HepG2 (cell line): ENCODE data around the gene WWC2. TPM values are rescaled to one million over a fixed set of nuclear protein-coding genes. Genes with fewer than 3 reads are reported as not detected.

Experiments used
- CEBPG ChIP-seq: IDR thresholded peaks from 2 replicates; pipeline ENCODE4 v1.6.1; 2016
- IRF2 ChIP-seq: IDR thresholded peaks from 2 replicates; pipeline ENCODE4 v1.6.1; 2018; ENCODE audit warnings: missing genetic modification reagents, missing compliant biosample characterization
- JUNB ChIP-seq: sonication (generic); formaldehyde crosslinking; IDR thresholded peaks from 2 replicates; pipeline ENCODE4 v1.8.0; 2022; ENCODE audit warnings: missing genetic modification reagents, mild to moderate bottlenecking, borderline replicate concordance
- MTA1 ChIP-seq: sonication (generic); formaldehyde crosslinking; IDR thresholded peaks from 2 replicates; pipeline ENCODE4 v1.4.0; 2020; ENCODE audit warnings: missing genetic modification reagents, mild to moderate bottlenecking, borderline replicate concordance
- THYN1 ChIP-seq: sonication (generic); formaldehyde crosslinking; IDR thresholded peaks from 2 replicates; pipeline ENCODE4 v1.8.1; 2023; ENCODE audit warnings: low read depth, mild to moderate bottlenecking, moderate library complexity, missing genetic modification reagents, borderline replicate concordance
- ZNF160 ChIP-seq: sonication (generic); formaldehyde crosslinking; IDR thresholded peaks from 2 replicates; pipeline ENCODE4 v1.8.0; 2022; ENCODE audit warnings: mild to moderate bottlenecking, inconsistent platforms, missing genetic modification reagents
- ZNF180 ChIP-seq: sonication (generic); formaldehyde crosslinking; IDR thresholded peaks from 2 replicates; pipeline ENCODE4 v1.4.0; 2020; ENCODE audit warnings: low read depth, missing genetic modification reagents, borderline replicate concordance
- ZNF652 ChIP-seq: IDR thresholded peaks from 2 replicates; pipeline ENCODE4 v1.6.1; 2016; ENCODE audit warnings: low read depth, borderline replicate concordance
- ZNF782 ChIP-seq: sonication (generic); formaldehyde crosslinking; IDR thresholded peaks from 2 replicates; pipeline ENCODE4 v1.4.0; 2020; ENCODE audit warnings: missing genetic modification reagents, mild to moderate bottlenecking, borderline replicate concordance
- polyA plus RNA-seq, 8 experiments: library from polyadenylated mRNA; depleted of rRNA in 3 of 8; stranded (reverse) in 7 of 8; unstranded in 1 of 8; fragments of >200 nt; fragmentation: Illumina TruSeq in 4 of 8; extraction: Trizol in 4 of 8; gene quantifications; 2 replicates each; pipeline versions ENCODE4 v1.2.1 to v1.2.3, GENCODE V29; 2011 to 2016; ENCODE audit warnings: low read depth in 4 of 8, missing spikeins in 1 of 8, mixed read lengths in 1 of 8; ENCODE audit not compliant: insufficient read depth in 1 of 8
- total RNA-seq, 5 experiments: library from RNA; depleted of rRNA; stranded (reverse); fragments of >200 nt; fragmentation: Illumina TruSeq; extraction: Trizol; gene quantifications; 2 replicates each; pipeline ENCODE4 v1.2.3, GENCODE V29; 2016; ENCODE audit warnings: low read depth in 1 of 5
- TF ChIP-seq, protein P1 (sequence below): sonication (generic); formaldehyde crosslinking; IDR thresholded peaks from 2 replicates; pipeline ENCODE4 v1.5.0; 2020; ENCODE audit warnings: mild to moderate bottlenecking, missing genetic modification reagents
- TF ChIP-seq, protein P2 (sequence below): sonication (generic); formaldehyde crosslinking; IDR thresholded peaks from 2 replicates; pipeline ENCODE4 v1.8.0; 2022; ENCODE audit warnings: missing genetic modification reagents, mild to moderate bottlenecking, moderate library complexity, borderline replicate concordance
- TF ChIP-seq, protein P3 (sequence below): IDR thresholded peaks from 2 replicates; pipeline ENCODE4 v1.6.1; 2016; ENCODE audit warnings: low read depth, missing genetic modification reagents, missing compliant biosample characterization
- TF ChIP-seq, protein P4 (sequence below): IDR thresholded peaks from 2 replicates; pipeline ENCODE4 v1.6.1; 2018; ENCODE audit warnings: missing genetic modification reagents
- TF ChIP-seq, protein P5 (sequence below): IDR thresholded peaks from 2 replicates; pipeline ENCODE4 v1.6.1; 2016; ENCODE audit warnings: mild to moderate bottlenecking

The WWC2 gene
- total and polyA plus RNA-seq, 2 of the 13 experiments (the other 11 are each of a cell fraction or from before 2014, with no cell fraction given) = 40.0 to 50.1 TPM

DNA sequence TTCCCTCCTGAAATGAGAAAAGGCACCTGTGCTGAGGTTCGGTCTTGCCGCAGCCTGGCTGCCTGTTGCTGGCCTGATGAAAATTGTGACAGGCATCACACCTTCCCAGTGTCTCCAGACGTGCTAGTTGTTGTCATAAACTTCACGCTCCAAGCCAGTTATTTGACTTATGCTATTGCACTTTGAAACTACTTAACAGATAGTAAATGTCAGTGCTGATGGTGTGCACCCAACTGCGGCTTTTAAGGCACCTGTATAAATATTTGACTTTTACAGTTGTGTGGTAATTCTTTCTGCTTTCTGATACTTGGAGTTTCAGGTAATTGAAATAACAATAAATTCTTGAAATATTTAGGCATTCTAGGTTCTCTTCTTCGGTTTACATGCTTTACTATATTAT lies 1.8 kb downstream of the WWC2 start (continued):
- TF ChIP-seq, protein P1, sequence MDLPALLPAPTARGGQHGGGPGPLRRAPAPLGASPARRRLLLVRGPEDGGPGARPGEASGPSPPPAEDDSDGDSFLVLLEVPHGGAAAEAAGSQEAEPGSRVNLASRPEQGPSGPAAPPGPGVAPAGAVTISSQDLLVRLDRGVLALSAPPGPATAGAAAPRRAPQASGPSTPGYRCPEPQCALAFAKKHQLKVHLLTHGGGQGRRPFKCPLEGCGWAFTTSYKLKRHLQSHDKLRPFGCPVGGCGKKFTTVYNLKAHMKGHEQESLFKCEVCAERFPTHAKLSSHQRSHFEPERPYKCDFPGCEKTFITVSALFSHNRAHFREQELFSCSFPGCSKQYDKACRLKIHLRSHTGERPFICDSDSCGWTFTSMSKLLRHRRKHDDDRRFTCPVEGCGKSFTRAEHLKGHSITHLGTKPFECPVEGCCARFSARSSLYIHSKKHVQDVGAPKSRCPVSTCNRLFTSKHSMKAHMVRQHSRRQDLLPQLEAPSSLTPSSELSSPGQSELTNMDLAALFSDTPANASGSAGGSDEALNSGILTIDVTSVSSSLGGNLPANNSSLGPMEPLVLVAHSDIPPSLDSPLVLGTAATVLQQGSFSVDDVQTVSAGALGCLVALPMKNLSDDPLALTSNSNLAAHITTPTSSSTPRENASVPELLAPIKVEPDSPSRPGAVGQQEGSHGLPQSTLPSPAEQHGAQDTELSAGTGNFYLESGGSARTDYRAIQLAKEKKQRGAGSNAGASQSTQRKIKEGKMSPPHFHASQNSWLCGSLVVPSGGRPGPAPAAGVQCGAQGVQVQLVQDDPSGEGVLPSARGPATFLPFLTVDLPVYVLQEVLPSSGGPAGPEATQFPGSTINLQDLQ (CRISPR knock-in tag) = no peak
- TF ChIP-seq CEBPG (peak; percentile 42; the same call in 1 of the 2 replicates), ZNF160 (no peak), MTA1 (CRISPR knock-in tag) (no peak), IRF2 (CRISPR knock-in tag) (peak; percentile 35; the same call in 1 of the 2 replicates), JUNB (no peak), ZNF782 (no peak), THYN1 (CRISPR knock-in tag) (no peak), ZNF652 (CRISPR knock-in tag) (peak; percentile 39; the same call in 1 of the 2 replicates), ZNF180 (CRISPR knock-in tag) (no peak)
- TF ChIP-seq, protein P2, sequence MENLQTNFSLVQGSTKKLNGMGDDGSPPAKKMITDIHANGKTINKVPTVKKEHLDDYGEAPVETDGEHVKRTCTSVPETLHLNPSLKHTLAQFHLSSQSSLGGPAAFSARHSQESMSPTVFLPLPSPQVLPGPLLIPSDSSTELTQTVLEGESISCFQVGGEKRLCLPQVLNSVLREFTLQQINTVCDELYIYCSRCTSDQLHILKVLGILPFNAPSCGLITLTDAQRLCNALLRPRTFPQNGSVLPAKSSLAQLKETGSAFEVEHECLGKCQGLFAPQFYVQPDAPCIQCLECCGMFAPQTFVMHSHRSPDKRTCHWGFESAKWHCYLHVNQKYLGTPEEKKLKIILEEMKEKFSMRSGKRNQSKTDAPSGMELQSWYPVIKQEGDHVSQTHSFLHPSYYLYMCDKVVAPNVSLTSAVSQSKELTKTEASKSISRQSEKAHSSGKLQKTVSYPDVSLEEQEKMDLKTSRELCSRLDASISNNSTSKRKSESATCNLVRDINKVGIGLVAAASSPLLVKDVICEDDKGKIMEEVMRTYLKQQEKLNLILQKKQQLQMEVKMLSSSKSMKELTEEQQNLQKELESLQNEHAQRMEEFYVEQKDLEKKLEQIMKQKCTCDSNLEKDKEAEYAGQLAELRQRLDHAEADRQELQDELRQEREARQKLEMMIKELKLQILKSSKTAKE (CRISPR knock-in tag) = peak; percentile 37; the same call in 1 of the 2 replicates
- TF ChIP-seq, protein P3, sequence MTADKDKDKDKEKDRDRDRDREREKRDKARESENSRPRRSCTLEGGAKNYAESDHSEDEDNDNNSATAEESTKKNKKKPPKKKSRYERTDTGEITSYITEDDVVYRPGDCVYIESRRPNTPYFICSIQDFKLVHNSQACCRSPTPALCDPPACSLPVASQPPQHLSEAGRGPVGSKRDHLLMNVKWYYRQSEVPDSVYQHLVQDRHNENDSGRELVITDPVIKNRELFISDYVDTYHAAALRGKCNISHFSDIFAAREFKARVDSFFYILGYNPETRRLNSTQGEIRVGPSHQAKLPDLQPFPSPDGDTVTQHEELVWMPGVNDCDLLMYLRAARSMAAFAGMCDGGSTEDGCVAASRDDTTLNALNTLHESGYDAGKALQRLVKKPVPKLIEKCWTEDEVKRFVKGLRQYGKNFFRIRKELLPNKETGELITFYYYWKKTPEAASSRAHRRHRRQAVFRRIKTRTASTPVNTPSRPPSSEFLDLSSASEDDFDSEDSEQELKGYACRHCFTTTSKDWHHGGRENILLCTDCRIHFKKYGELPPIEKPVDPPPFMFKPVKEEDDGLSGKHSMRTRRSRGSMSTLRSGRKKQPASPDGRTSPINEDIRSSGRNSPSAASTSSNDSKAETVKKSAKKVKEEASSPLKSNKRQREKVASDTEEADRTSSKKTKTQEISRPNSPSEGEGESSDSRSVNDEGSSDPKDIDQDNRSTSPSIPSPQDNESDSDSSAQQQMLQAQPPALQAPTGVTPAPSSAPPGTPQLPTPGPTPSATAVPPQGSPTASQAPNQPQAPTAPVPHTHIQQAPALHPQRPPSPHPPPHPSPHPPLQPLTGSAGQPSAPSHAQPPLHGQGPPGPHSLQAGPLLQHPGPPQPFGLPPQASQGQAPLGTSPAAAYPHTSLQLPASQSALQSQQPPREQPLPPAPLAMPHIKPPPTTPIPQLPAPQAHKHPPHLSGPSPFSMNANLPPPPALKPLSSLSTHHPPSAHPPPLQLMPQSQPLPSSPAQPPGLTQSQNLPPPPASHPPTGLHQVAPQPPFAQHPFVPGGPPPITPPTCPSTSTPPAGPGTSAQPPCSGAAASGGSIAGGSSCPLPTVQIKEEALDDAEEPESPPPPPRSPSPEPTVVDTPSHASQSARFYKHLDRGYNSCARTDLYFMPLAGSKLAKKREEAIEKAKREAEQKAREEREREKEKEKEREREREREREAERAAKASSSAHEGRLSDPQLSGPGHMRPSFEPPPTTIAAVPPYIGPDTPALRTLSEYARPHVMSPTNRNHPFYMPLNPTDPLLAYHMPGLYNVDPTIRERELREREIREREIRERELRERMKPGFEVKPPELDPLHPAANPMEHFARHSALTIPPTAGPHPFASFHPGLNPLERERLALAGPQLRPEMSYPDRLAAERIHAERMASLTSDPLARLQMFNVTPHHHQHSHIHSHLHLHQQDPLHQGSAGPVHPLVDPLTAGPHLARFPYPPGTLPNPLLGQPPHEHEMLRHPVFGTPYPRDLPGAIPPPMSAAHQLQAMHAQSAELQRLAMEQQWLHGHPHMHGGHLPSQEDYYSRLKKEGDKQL (CRISPR knock-in tag) = peak; percentile 87; the same call in 1 of the 2 replicates
- TF ChIP-seq, protein P4, sequence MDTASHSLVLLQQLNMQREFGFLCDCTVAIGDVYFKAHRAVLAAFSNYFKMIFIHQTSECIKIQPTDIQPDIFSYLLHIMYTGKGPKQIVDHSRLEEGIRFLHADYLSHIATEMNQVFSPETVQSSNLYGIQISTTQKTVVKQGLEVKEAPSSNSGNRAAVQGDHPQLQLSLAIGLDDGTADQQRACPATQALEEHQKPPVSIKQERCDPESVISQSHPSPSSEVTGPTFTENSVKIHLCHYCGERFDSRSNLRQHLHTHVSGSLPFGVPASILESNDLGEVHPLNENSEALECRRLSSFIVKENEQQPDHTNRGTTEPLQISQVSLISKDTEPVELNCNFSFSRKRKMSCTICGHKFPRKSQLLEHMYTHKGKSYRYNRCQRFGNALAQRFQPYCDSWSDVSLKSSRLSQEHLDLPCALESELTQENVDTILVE = peak; percentile 51; the same call in 1 of the 2 replicates
- TF ChIP-seq, protein P5, sequence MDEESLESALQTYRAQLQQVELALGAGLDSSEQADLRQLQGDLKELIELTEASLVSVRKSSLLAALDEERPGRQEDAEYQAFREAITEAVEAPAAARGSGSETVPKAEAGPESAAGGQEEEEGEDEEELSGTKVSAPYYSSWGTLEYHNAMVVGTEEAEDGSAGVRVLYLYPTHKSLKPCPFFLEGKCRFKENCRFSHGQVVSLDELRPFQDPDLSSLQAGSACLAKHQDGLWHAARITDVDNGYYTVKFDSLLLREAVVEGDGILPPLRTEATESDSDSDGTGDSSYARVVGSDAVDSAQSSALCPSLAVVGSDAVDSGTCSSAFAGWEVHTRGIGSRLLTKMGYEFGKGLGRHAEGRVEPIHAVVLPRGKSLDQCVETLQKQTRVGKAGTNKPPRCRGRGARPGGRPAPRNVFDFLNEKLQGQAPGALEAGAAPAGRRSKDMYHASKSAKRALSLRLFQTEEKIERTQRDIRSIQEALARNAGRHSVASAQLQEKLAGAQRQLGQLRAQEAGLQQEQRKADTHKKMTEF (CRISPR knock-in tag) = 0 out of 2 replicates have a peak, but pooled peaks have one; percentile 31
